Measurements from ENCODE around the gene TSPOAP1.

Gene TSPOAP1

GRCh38 chr17:58331815-58332777 is 3.5 kb upstream of the TSPOAP1 start:
- Histone ChIP-seq H2BK120ac (ENCODE audit: low read depth, low read length) (no peak overlapping the region), H3K4me1 (ENCODE audit: control insufficient read depth, insufficient read depth, low read depth, low read length) (peaks cover 5% of the 10 kb centered on the region)

GRCh38 chr17:58330997-58331814 is 2.6 kb upstream of the TSPOAP1 start:
- Histone ChIP-seq H2BK15ac (ENCODE audit: low read depth, poor library complexity, severe bottlenecking) (peak overlapping the region; percentile 30), H3K4me1 (ENCODE audit: control insufficient read depth, insufficient read depth, low read depth, low read length) (peaks cover 5% of the 10 kb centered on the region)
- 87% methylated on average over 12 of the region's 23 CpGs for WGBS

More at GRCh38 chr17:58331815-58332777, 3.5 kb upstream of the TSPOAP1 start:
- Histone ChIP-seq H3K36me3 (ENCODE audit: control insufficient read depth in 1 of 2, insufficient read depth in 2 of 2, low read depth in 1 of 2, low read length in 2 of 2) (no peaks in the 10 kb centered on the region), H3K4me3 (ENCODE audit: insufficient read depth in 1 of 2, low read depth in 1 of 2, low read length in 2 of 2) (no peak overlapping the region), H4K91ac (ENCODE audit: low read length) (no peak overlapping the region), H2BK5ac (ENCODE audit: low read depth, low read length, poor library complexity, severe bottlenecking) (no peak overlapping the region), H3K9ac (ENCODE audit: low read length) (no peak overlapping the region), H3K23ac (ENCODE audit: low read length in 2 of 2) (no peak overlapping the region), H3K9me3 (ENCODE audit: control insufficient read depth, low read length) (no peaks in the 10 kb centered on the region), H3K27ac (ENCODE audit: low read length, poor library complexity, severe bottlenecking) (no peak overlapping the region), H3K27me3 (ENCODE audit: control insufficient read depth in 1 of 2, insufficient read depth in 1 of 2, low read length in 2 of 2) (peaks cover 17 to 27% of the 10 kb centered on the region in 2 experiments), H4K8ac (ENCODE audit: low read length) (peak overlapping the region; percentile 14), H3K79me1 (replicated peaks; ENCODE audit: low read length, poor library complexity, severe bottlenecking) (no peaks in the 10 kb centered on the region), H2AFZ (ENCODE audit: low read depth, low read length) (no peak overlapping the region), H3K4me2 (ENCODE audit: low read length, poor library complexity, severe bottlenecking) (no peak overlapping the region), H3K14ac (ENCODE audit: low read length in 2 of 2) (no peak overlapping the region), H2BK15ac (ENCODE audit: low read depth, poor library complexity, severe bottlenecking) (peak overlapping the region; percentile 30), H2AK5ac (ENCODE audit: low read length, severe bottlenecking) (no peak overlapping the region), H2BK12ac (ENCODE audit: low read length in 2 of 2) (no peak overlapping the region), H3K18ac (ENCODE audit: low read depth in 1 of 2, low read length in 2 of 2) (no peak overlapping the region), H3K4ac (ENCODE audit: low read depth in 1 of 2, low read length in 2 of 2) (no peak overlapping the region)
- no peak for DNase-seq
- WGBS = 89% methylated on average over 31 of the region's 31 CpGs

GRCh38 chr17:58330538-58330996 is 2.0 kb upstream of the TSPOAP1 start:
- Histone ChIP-seq H2AK5ac (ENCODE audit: low read length, severe bottlenecking) (no peak overlapping the region), H3K18ac (ENCODE audit: low read depth in 1 of 2, low read length in 2 of 2) (no peak overlapping the region), H3K27ac (ENCODE audit: low read length, poor library complexity, severe bottlenecking) (no peak overlapping the region), H3K9ac (ENCODE audit: low read length) (no peak overlapping the region), H2BK12ac (ENCODE audit: low read length in 2 of 2) (no peak overlapping the region), H3K36me3 (ENCODE audit: control insufficient read depth in 1 of 2, insufficient read depth in 2 of 2, low read depth in 1 of 2, low read length in 2 of 2) (no peaks in the 10 kb centered on the region), H2BK120ac (ENCODE audit: low read depth, low read length) (no peak overlapping the region), H3K27me3 (ENCODE audit: control insufficient read depth in 1 of 2, insufficient read depth in 1 of 2, low read length in 2 of 2) (peaks cover 28 to 42% of the 10 kb centered on the region in 2 experiments), H4K91ac (ENCODE audit: low read length) (no peak overlapping the region), H3K4me3 (ENCODE audit: insufficient read depth in 1 of 2, low read depth in 1 of 2, low read length in 2 of 2) (no peak overlapping the region), H3K14ac (ENCODE audit: low read length in 2 of 2) (no peak overlapping the region), H3K4ac (ENCODE audit: low read depth in 1 of 2, low read length in 2 of 2) (no peak overlapping the region), H3K23ac (ENCODE audit: low read length in 2 of 2) (no peak overlapping the region), H2AFZ (ENCODE audit: low read depth, low read length) (no peak overlapping the region), H4K8ac (ENCODE audit: low read length) (no peak overlapping the region), H2BK5ac (ENCODE audit: low read depth, low read length, poor library complexity, severe bottlenecking) (no peak overlapping the region), H3K4me1 (ENCODE audit: control insufficient read depth, insufficient read depth, low read depth, low read length) (peaks cover 5% of the 10 kb centered on the region), H3K9me3 (ENCODE audit: control insufficient read depth, low read length) (no peaks in the 10 kb centered on the region), H2BK15ac (ENCODE audit: low read depth, poor library complexity, severe bottlenecking) (no peak overlapping the region), H3K4me2 (ENCODE audit: low read length, poor library complexity, severe bottlenecking) (no peak overlapping the region), H3K79me1 (replicated peaks; ENCODE audit: low read length, poor library complexity, severe bottlenecking) (no peaks in the 10 kb centered on the region)
- 92% methylated on average over 10 of the region's 10 CpGs for WGBS
- no peak for DNase-seq

More at GRCh38 chr17:58330997-58331814, 2.6 kb upstream of the TSPOAP1 start:
- no peak overlapping the region for H3K4me3 ChIP-seq (ENCODE audit: insufficient read depth in 1 of 2, low read depth in 1 of 2, low read length in 2 of 2)
- no peak overlapping the region for H3K27ac ChIP-seq (ENCODE audit: low read length, poor library complexity, severe bottlenecking)
- no peak overlapping the region for H2BK12ac ChIP-seq (ENCODE audit: low read length in 2 of 2)
- no peak overlapping the region for H4K91ac ChIP-seq (ENCODE audit: low read length)
- H3K4me2 ChIP-seq (ENCODE audit: low read length, poor library complexity, severe bottlenecking) = no peak overlapping the region
- H4K8ac ChIP-seq (ENCODE audit: low read length) = peak overlapping the region; percentile 14
- H3K79me1 ChIP-seq (replicated peaks; ENCODE audit: low read length, poor library complexity, severe bottlenecking) = no peaks in the 10 kb centered on the region
- no peak overlapping the region for H3K18ac ChIP-seq (ENCODE audit: low read depth in 1 of 2, low read length in 2 of 2)
- no peak overlapping the region for H3K23ac ChIP-seq (ENCODE audit: low read length in 2 of 2)
- no peak overlapping the region for H2AK5ac ChIP-seq (ENCODE audit: low read length, severe bottlenecking)
- H3K14ac ChIP-seq (ENCODE audit: low read length in 2 of 2) = no peak overlapping the region
- H3K9ac ChIP-seq (ENCODE audit: low read length) = no peak overlapping the region
- no peak for DNase-seq
- no peaks in the 10 kb centered on the region for H3K36me3 ChIP-seq (ENCODE audit: control insufficient read depth in 1 of 2, insufficient read depth in 2 of 2, low read depth in 1 of 2, low read length in 2 of 2)
- H2BK120ac ChIP-seq (ENCODE audit: low read depth, low read length) = no peak overlapping the region
- H3K9me3 ChIP-seq (ENCODE audit: control insufficient read depth, low read length) = no peaks in the 10 kb centered on the region
- no peak overlapping the region for H2AFZ ChIP-seq (ENCODE audit: low read depth, low read length)
- no peak overlapping the region for H3K4ac ChIP-seq (ENCODE audit: low read depth in 1 of 2, low read length in 2 of 2)
- H2BK5ac ChIP-seq (ENCODE audit: low read depth, low read length, poor library complexity, severe bottlenecking) = no peak overlapping the region
- peaks cover 22 to 36% of the 10 kb centered on the region in 2 experiments for H3K27me3 ChIP-seq (ENCODE audit: control insufficient read depth in 1 of 2, insufficient read depth in 1 of 2, low read length in 2 of 2)
